ENCODE results near the gene CCDC195.

DNA sequence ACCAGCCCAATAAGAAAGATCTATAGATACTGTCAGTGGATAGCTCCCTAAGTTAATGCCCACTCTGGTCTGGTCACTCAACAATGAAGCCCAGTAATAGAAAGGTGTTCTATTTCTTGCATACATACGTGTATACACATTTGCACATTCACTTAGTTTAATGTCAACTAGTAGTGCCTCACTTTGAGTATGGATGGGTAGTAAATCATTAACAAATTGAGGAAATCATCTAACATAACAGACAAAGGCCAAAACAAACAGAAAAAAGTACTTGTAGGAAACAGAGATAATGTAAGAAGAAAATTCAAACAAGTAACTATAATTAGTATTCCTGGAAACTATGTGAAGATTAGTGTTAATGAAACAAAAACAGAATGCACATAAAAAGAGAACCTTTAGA lies 13.3 kb upstream of the CCDC195 start:
- TF ChIP-seq CTCF (IDR thresholded peaks at IDR 0.05) (no peak), POLR2A (IDR thresholded peaks at IDR 0.05) (no peak)

Measured in testis (tissue), 2 donors.